HG03025 (cell line): ENCODE data around the gene C19orf73.
"Not testable (repeated sequence)": the region's sequence is repeated elsewhere in the genome, so short reads cannot be mapped to it uniquely, and the experiment has no call there.

ENCODE experiments used
- ATAC-seq: cut with Tn5 transposase; IDR thresholded peaks from one replicate; pipeline ENCODE4 v1.9.1; 2021; ENCODE audit warnings: mild to moderate bottlenecking, moderate library complexity; ENCODE audit not compliant: unreplicated experiment, low FRiP score

The C19orf73 gene

DNA sequence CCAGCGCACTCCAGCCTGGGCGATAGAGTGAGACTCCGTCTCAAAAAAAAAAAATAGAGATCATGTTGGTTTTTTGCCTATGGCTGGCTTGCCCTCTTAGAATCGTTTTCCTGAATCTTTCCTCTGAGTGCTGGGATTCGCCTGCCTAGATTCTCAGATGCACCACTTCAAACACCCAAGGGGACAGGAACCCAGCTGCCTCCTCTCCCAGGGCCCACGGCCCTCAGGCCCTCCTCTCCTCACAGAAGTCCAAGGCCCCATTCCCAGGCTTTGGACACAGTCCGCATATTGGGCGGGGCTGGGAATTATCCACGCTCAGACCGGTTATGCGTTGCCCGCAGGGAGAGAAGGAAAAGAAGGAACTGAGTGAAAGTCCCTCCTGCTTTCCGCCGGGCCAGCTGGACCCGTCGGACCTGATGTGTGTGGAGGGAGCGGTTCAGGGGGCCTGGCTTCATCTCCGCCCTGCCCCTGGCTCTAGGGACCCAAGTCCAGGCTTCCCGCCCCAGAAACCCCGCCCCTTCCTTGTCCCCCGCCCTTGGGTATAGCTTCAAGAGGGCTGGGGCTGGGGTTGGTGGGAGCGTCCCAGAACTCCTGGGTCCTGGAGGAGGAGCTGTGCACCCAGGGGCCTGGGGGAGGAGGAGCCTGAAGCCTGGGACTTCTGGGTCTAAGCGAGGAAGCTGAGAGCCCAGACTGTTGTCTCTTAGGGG, 6.2 kb upstream of the C19orf73 start:
- ATAC-seq, result no peak

GRCh38 chr19:49123285-49123684, 4.3 kb upstream of the C19orf73 start:
- ATAC-seq, result not testable (repeated sequence)

DNA sequence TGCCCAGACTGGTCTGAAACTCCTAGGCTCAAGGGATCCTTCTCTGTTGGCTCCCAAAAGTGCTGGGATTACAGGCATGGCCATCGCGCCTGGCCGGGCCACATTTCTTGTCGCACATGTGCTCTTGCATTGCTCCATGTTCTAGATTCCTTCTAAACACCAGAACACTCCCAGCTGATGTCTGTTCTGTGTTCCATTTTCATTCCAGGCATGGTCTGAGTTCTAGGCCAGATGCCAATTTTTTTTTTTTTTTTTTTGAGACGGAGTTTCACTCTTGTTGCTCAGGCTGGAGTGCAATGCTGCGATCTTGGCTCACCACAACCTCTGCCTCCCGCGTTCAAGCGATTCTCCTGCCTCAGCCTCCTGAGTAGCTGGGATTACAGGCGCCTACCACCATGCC, 2.9 kb upstream of the C19orf73 start:
- not testable (repeated sequence) for ATAC-seq

DNA sequence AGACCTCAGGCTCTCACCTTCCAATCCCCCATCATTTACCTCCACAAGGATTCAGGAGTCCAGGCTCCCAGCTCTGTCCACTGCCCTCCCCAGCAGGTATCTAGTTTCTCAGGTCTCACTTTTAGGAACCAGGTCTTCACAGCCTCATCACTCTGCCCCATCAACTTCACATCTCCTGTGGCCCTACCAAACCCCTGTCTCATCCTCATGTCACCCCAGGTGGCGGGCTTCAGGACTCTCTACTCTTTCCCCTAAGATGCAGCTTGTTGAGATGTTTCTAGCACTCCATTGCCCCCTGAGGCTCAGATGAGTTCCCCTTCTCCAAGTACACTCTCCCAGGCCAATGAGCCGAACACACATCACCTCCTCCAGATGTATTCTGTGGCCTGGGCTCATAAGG, 1.9 kb upstream of the C19orf73 start:
- no peak for ATAC-seq

DNA sequence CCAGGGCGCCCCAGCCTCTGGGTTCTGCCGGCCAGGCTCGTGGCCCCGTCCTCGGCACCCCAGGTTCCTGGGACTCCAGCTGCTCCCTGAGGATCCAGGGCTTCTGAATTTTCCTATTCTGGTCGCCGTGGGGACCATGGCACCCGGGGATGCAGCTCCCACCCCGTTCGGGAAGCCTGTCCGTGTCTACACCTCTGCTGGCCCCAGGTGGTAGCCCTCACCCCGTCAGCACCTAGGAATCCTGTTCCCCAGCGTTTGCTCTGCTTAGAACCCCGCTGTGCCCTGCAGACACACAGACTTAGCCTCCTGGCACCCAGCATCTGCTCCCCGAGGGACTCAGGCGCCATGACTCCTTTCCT, 1.4 kb upstream of the C19orf73 start:
- no peak for ATAC-seq

- ATAC-seq, result no peak
Observed at GRCh38 chr19:49119411-49120324, 725 bp upstream of the C19orf73 start, which contains the start of gene PPFIA3. Gene PPFIA3, plus strand, starts transcription at chr19:49119544. Its CDS starts 8,330 bp downstream, at chr19:49127874.

DNA sequence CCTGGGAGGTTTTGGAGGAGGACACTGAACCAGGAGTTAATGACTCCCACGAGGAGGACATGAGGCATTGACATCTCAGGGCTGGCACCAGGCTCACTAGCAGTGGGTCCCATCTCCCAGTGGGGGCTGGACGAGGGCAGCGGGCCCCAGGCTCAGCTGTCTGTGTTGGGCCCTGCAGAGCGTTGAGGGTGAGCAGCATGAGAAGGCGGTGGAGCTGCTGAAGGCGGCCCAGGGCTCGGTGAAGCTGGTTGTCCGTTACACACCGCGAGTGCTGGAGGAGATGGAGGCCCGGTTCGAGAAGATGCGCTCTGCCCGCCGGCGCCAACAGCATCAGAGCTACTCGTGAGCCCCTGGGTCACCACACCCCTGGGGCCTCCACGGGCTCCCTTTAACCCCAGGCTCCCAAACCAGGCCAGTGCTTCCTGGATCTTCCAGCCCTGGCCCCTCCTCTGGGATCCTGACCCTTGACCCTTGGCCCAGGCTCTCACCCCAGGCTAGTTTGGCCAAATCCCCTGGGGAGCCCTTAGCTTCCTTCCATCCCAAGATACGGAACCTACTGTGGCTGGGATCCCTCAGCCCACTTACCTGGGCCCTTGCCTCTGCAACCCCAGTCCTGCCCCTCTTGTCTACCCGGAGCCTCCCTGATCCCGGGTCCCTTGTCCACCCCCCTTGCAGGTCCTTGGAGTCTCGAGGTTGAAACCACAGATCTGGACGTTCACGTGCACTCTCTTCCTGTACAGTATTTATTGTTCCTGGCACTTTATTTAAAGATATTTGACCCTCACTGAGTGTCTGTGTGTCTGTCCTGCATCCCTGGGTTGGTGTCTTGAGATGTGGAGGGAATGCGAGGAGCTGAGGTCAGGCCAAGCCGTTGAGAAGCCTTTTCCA, 1.0 kb downstream of the C19orf73 start:
- no peak for ATAC-seq

GRCh38 chr19:49116544-49116943, 2.4 kb downstream of the C19orf73 start:
- no peak for ATAC-seq

- no peak for ATAC-seq
Observed at GRCh38 chr19:49114630-49115363, 4.1 kb downstream of the C19orf73 start.

DNA sequence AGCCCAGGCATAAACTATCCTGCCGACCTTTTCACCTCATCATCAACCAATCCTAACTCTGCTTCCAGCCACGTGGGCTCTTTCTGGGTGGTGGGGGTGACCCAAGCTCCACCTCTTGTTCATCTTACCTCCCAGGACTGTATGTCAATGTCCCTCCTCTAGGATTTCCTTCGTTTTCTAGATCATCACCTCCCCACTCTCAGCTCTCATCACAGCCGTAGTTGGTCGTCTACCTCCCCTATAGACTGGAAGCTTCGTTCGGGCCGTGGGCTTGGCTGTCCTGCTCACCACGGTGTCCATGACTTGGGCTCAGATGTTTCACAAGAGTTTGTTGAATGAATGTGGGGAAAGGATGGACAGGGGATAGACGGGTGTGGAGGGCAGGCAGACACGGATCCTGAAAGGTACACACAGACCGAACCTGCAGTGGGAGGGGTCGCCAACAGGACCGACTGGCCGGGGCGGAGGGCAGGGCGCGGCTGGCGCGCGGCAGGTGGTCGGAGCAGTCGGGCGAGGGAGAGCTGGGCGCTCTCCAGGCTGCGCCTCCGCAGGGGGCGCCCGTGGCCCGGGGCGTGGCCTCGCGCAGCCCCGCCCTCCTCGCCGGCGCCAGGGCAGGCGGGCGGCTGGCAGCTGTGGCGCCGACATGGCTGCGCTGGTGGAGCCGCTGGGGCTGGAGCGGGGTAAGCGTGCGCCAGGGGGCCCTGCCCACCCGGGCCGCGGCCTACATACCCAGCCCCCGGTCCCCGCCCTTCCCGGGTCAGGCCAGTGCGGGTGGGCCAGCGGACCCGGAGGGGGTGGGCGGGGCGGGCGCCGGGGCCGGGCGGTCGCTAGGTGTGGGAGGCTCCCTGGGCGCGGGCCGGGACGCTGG, 4.9 kb downstream of the C19orf73 start, which contains the start of gene LIN7B:
TSS of gene LIN7B (plus strand) at position 609 of the 868 bp plus-strand sequence. CDS start at position 644, 35 bp downstream.
- ATAC-seq, result no peak

DNA sequence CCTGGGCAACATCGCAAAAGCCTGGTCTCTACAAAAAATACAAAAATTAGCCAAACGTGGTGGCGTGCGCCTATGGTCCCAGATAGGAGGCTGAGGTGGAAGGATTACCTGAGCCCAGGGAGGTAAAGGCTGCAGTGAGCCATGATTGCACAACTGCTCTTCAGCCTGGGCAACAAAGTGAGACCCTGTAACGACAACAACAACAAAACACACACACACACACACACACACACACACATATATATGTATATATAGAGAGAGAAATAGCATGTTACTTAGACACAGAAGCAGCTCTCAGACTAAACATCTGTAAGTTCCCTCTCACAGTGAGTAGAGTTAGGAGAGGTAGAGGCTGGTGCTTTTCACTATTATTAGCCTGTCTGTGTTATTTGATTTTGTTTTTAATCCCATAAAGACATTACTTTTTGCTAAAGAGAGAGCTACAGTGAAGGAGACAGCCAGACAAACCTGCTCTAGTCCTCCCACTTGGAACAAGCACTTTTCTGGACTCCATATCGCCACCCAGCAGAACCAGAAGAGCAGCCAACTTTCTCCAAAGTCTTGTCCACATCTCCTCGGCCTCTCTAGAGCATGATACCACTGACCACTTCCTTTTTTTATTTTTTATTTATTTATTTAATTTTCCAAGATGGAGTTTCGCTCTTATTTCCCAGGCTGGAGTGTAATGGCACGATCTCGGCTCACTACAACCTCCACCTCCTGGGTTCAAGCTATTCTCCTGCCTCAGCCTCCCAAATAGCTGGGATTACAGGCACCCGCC, 7.5 kb downstream of the C19orf73 start:
- ATAC-seq, result no peak

DNA sequence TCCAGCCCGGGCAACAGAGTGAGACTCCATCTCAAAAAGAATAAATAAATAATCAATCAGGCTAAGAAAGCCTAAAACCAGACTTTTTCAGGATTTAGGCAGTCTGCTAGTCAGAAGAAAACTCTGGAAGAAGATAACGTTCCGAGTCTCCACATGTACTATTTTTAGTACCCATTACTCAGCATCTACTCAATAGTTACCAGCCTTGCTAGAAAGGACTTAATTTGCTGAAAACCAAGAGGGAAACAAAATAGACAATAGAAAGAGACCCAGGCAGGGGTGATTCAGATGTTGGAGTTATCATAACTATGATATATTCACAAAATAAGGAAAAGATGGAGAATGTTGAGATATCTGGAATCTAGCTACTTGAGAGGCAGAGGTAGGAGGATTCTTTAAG, 8.4 kb downstream of the C19orf73 start:
- no peak for ATAC-seq

DNA sequence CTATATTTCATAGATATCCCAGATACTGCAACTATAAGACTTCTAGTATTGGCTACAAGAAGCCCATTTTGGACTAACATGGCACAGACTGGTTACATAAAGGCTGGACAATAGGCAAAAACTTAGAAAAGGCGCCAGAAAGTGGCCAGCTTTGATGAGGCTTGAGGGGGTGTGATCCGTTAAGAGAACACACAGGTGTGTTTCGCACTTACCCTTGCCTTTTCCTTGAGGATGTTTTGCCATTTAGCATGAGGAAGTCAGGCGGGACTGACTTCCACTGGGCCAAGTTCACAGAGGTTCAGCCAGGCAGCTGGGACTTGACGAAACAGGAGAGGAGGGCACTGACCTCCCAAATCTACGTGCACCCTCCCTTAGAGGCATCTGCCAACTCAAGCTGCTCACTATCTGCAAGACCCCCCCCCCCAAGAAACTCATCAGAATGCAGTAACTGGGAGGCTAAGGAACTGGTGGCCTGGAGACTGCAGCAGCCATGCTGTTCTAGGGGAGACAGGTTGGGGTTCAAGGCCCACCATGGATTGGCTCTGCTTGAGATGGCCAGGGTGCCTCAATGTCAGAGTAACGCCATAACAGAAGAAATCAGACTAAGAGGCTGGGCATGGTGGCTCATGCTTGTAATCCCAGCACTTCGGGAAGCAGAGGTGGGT, 9.2 kb downstream of the C19orf73 start:
- ATAC-seq, result no peak

DNA sequence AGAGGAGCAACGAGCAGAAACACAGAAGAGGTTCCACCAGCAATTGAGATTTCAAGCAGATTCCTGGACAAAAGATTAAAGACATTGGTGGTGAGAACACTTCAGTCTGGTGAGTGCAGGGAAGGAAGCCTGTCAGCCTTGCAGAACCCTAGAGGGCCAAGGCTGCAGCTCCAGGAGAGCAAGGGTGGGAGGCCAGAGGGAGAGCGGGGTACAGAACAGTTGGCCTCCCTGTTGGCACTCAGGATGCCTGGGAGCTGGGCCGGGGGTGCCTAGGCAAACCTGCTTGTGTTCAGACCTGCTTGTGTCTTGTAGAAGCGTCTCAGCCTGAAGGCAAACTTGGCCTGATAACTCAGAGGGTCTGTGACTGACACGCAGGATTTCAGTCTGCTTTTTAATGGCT, 9.9 kb downstream of the C19orf73 start:
- no peak for ATAC-seq

DNA sequence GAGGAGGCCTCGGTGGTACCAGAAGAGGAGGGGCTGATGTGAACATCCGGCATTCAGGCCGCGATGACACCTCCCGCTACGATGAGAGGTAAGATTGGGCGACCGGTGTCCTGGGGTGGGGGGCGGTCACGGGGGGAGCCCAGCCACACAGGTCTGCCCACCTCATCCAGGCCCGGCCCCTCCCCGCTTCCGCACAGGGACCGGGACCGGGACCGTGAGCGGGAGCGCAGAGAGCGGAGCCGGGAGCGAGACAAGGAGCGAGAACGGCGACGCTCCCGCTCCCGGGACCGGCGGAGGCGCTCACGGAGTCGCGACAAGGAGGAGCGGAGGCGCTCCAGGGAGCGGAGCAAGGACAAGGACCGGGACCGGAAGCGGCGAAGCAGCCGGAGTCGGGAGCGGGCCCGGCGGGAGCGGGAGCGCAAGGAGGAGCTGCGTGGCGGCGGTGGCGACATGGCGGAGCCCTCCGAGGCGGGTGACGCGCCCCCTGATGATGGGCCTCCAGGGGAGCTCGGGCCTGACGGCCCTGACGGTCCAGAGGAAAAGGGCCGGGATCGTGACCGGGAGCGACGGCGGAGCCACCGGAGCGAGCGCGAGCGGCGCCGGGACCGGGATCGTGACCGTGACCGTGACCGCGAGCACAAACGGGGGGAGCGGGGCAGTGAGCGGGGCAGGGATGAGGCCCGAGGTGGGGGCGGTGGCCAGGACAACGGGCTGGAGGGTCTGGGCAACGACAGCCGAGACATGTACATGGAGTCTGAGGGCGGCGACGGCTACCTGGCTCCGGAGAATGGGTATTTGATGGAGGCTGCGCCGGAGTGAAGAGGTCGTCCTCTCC, 11.1 kb downstream of the C19orf73 start:
- ATAC-seq, result no peak

GRCh38 chr19:49106648-49107135, 12.3 kb downstream of the C19orf73 start:
- ATAC-seq, result no peak
